Suprapubic skin (tissue), 4 donors: ENCODE measurements around the gene BBLN.

Experiments used
- CTCF ChIP-seq, 2 donors: fragments of 200-600 bp in 1 of 2; fragments of 450-650 bp in 1 of 2; sonication (generic) in 1 of 2; IDR thresholded peaks; one replicate each; pipeline ENCODE4 v1.5.1; 2016 to 2019; ENCODE audit warnings: antibody characterized with exemption in 2 of 2, mild to moderate bottlenecking in 1 of 2, moderate library complexity in 1 of 2
- EP300 ChIP-seq: sonication (generic); formaldehyde crosslinking; IDR thresholded peaks from one replicate; pipeline ENCODE4 v1.6.1; 2017; ENCODE audit warnings: antibody characterized with exemption
- POLR2A ChIP-seq, 2 donors: fragments of 450-650 bp; IDR thresholded peaks; one replicate each; pipeline ENCODE4 v1.6.1; 2017; ENCODE audit warnings: antibody characterized with exemption in 2 of 2, mild to moderate bottlenecking in 2 of 2, moderate library complexity in 2 of 2
- POLR2AphosphoS5 ChIP-seq, 3 donors: sonication (generic); formaldehyde crosslinking; IDR thresholded peaks; one replicate each; pipeline ENCODE4 v1.6.1; 2017; ENCODE audit warnings: antibody characterized with exemption in 3 of 3

- TF ChIP-seq EP300 (no peak), CTCF (IDR thresholded peaks at IDR 0.05) (no peak), POLR2AphosphoS5 (IDR thresholded peaks at IDR 0.05) (no peak), POLR2A (IDR thresholded peaks at IDR 0.05) (no peak)
Observed at GRCh38 chr9:128118472-128118857, 41.6 kb upstream of the BBLN start.
